ENCODE measurements around the gene ABTB1. TPM values are rescaled to one million over a fixed set of nuclear protein-coding genes. Genes with fewer than 3 reads are reported as not detected.

ABTB1 gene
- total RNA-seq, 1 donor from 2014 or later, result 56.6 TPM

GRCh38 chr3:127715532-127715931, 42.8 kb downstream of the ABTB1 start:
- no peak for TF ChIP-seq CTCF (IDR thresholded peaks at IDR 0.05)
- peaks cover 46% of the 10 kb centered on the region for H3K4me1 ChIP-seq
- intact Hi-C loops (cut with DNase I), result no loop called here
- H3K27ac ChIP-seq, result no peak overlapping the region
- H3K4me3 ChIP-seq, result no peak overlapping the region
- no peak for DNase-seq
- H3K27me3 ChIP-seq (ENCODE audit: low read depth), result no peaks in the 10 kb centered on the region
- no peaks in the 10 kb centered on the region for H3K9me3 ChIP-seq
- H3K36me3 ChIP-seq, result peaks cover 19% of the 10 kb centered on the region
- ATAC-seq, result no peak

GRCh38 chr3:127716384-127716783, 43.6 kb downstream of the ABTB1 start:
- no peaks in the 10 kb centered on the region for H3K27me3 ChIP-seq (ENCODE audit: low read depth)
- peaks cover 26% of the 10 kb centered on the region for H3K36me3 ChIP-seq
- no peak overlapping the region for H3K4me3 ChIP-seq
- intact Hi-C loops (cut with DNase I), result no loop called here
- no peak overlapping the region for H3K27ac ChIP-seq
- no peak for DNase-seq
- no peak for ATAC-seq
- TF ChIP-seq CTCF (IDR thresholded peaks at IDR 0.05), result no peak
- no peaks in the 10 kb centered on the region for H3K9me3 ChIP-seq
- peaks cover 54% of the 10 kb centered on the region for H3K4me1 ChIP-seq

- Histone ChIP-seq H3K4me3 (no peak overlapping the region), H3K9me3 (no peaks in the 10 kb centered on the region), H3K4me1 (peaks cover 61% of the 10 kb centered on the region), H3K27ac (no peak overlapping the region), H3K36me3 (peaks cover 26% of the 10 kb centered on the region), H3K27me3 (ENCODE audit: low read depth) (no peaks in the 10 kb centered on the region)
- no peak for ATAC-seq
- intact Hi-C loops (cut with DNase I), result no loop called here
- TF ChIP-seq CTCF (IDR thresholded peaks at IDR 0.05), result no peak
- no peak for DNase-seq
Observed at GRCh38 chr3:127717357-127718244, 44.8 kb downstream of the ABTB1 start.

- TF ChIP-seq CTCF (IDR thresholded peaks at IDR 0.05), result no peak
- H3K27ac ChIP-seq, result no peak overlapping the region
- no peak for ATAC-seq
- H3K9me3 ChIP-seq, result no peaks in the 10 kb centered on the region
- no peak overlapping the region for H3K4me3 ChIP-seq
- peaks cover 26% of the 10 kb centered on the region for H3K36me3 ChIP-seq
- H3K27me3 ChIP-seq (ENCODE audit: low read depth), result no peaks in the 10 kb centered on the region
- DNase-seq, result no peak
- peaks cover 61% of the 10 kb centered on the region for H3K4me1 ChIP-seq
- intact Hi-C loops (cut with DNase I), result no loop called here
Observed at GRCh38 chr3:127718245-127718915, 45.6 kb downstream of the ABTB1 start.

- H3K36me3 ChIP-seq, result peaks cover 26% of the 10 kb centered on the region
- peaks cover 56% of the 10 kb centered on the region for H3K4me1 ChIP-seq
- no peaks in the 10 kb centered on the region for H3K27me3 ChIP-seq (ENCODE audit: low read depth)
- no peaks in the 10 kb centered on the region for H3K9me3 ChIP-seq
- H3K4me3 ChIP-seq, result no peak overlapping the region
- DNase-seq, result no peak
- no peak for ATAC-seq
- intact Hi-C loops (cut with DNase I), result no loop called here
- no peak overlapping the region for H3K27ac ChIP-seq
- TF ChIP-seq CTCF (IDR thresholded peaks at IDR 0.05), result no peak
Observed at GRCh38 chr3:127718916-127719290, 46.2 kb downstream of the ABTB1 start.
